ENCODE measurements around the gene SLC26A3.

SLC26A3 gene

GRCh38 chr7:107815254-107815882 is 12.3 kb upstream of the SLC26A3 start:
- no peak for DNase-seq

GRCh38 chr7:107813524-107813923 is 10.5 kb upstream of the SLC26A3 start:
- no peak for DNase-seq

GRCh38 chr7:107811934-107812333 is 8.9 kb upstream of the SLC26A3 start:
- DNase-seq = no peak

- DNase-seq = no peak
These were observed 7.6 kb upstream of the SLC26A3 start for GRCh38 chr7:107810626-107811025.

GRCh38 chr7:107809179-107809578 is 6.2 kb upstream of the SLC26A3 start:
- no peak for DNase-seq

GRCh38 chr7:107799647-107800264 is 3.3 kb downstream of the SLC26A3 start:
- no peak for DNase-seq

GRCh38 chr7:107792364-107792763 is 10.7 kb downstream of the SLC26A3 start:
- DNase-seq = no peak

- DNase-seq = no peak
These were observed 13.4 kb downstream of the SLC26A3 start for GRCh38 chr7:107789647-107790046.

- DNase-seq = no peak
These were observed 14.4 kb downstream of the SLC26A3 start for GRCh38 chr7:107788662-107789061.

GRCh38 chr7:107788216-107788615 is 14.8 kb downstream of the SLC26A3 start:
- DNase-seq = no peak

GRCh38 chr7:107785926-107786325 is 17.1 kb downstream of the SLC26A3 start:
- DNase-seq = no peak

- no peak for DNase-seq
These were observed 17.9 kb downstream of the SLC26A3 start for GRCh38 chr7:107785170-107785569.

GRCh38 chr7:107783648-107784047 is 19.4 kb downstream of the SLC26A3 start:
- no peak for DNase-seq

GRCh38 chr7:107782374-107782773 is 20.6 kb downstream of the SLC26A3 start:
- DNase-seq = no peak

GRCh38 chr7:107779647-107780099 is 23.4 kb downstream of the SLC26A3 start:
- DNase-seq = no peak

- no peak for DNase-seq
These were observed 24.7 kb downstream of the SLC26A3 start for GRCh38 chr7:107778283-107778682.

GRCh38 chr7:107777702-107778101 is 25.3 kb downstream of the SLC26A3 start:
- no peak for DNase-seq

- DNase-seq = no peak
These were observed 30.0 kb downstream of the SLC26A3 start for GRCh38 chr7:107773027-107773426.

- no peak for DNase-seq
These were observed 34.8 kb downstream of the SLC26A3 start for GRCh38 chr7:107768263-107768662.

- no peak for DNase-seq
These were observed 35.6 kb downstream of the SLC26A3 start for GRCh38 chr7:107767391-107767790.

GRCh38 chr7:107758667-107759066 is 44.4 kb downstream of the SLC26A3 start:
- no peak for DNase-seq

GRCh38 chr7:107754642-107755041 is 48.4 kb downstream of the SLC26A3 start:
- DNase-seq = no peak

GRCh38 chr7:107751113-107751512 is 51.9 kb downstream of the SLC26A3 start:
- no peak for DNase-seq

GRCh38 chr7:107746006-107746405 is 57.0 kb downstream of the SLC26A3 start:
- no peak for DNase-seq

GRCh38 chr7:107744345-107744750 is 58.7 kb downstream of the SLC26A3 start:
- DNase-seq = no peak

Data from activated CD8-positive, alpha-beta memory T cell treated with anti-CD3 and anti-CD28 coated beads, Interleukin-2, amount 50 U/mL, for 4 hours (primary cell).